Activated CD4-positive, alpha-beta T cell treated with anti-CD3 and anti-CD28 coated beads for 1 hour (primary cell): Measurements from ENCODE around the gene RHOG.

Experiments used
- DNase-seq: peaks from one replicate; pipeline ENCODE4 v3.0.0-alpha.2; 2020

The RHOG gene

DNA sequence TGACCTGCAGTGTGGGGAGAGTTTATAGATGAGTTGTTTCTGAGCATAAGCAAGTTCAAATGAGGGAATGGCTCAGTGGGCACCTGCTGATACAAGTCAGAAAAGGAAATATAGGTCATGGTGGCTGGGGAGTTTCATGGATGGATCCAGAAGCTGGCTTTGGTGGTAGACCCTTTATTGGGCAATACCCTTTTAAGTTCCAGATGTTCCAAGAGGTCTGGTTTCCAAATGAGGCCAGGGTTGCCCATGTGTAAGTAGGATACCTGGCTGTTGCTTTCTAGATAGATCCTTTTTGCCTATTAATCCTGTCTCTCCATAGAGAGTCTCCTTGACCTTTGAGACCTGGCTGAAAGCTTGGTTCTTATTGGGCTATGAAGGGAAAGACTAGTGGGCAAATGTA is 16.9 kb upstream of the RHOG start:
- no peak for DNase-seq

DNA sequence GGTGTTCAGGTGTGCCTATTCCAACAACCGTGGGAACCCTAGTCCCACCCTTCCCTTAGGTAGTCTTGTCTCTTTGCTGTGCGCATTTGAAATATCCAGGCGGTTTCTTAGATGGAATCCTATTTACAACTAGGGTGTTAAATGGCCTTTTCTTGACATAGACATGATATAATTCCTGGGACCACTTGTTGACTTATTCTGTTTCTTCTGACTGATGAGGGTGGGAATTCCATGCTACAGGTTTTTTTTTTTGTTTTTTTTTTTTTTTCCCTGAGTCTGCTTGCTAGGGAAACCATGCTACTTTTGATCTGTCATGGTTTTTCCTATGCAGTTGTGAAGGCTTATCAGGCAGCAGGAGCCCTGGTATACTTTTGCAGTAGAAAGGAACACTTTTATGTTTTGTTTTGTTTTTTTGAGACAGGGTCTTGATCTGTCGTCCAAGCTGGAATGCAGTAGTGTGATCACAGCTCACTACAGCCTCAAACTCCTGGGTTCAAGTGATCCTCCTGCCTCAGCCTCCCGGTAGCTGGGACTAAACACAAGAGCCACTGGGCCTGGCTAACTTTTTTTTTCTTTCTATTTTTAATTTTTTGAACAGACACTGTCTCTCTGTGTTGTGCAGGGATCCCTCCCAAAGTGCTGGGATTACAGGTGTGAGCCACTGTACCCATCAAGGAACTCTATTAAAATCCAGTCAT is 16.2 kb upstream of the RHOG start:
- no peak for DNase-seq

DNA sequence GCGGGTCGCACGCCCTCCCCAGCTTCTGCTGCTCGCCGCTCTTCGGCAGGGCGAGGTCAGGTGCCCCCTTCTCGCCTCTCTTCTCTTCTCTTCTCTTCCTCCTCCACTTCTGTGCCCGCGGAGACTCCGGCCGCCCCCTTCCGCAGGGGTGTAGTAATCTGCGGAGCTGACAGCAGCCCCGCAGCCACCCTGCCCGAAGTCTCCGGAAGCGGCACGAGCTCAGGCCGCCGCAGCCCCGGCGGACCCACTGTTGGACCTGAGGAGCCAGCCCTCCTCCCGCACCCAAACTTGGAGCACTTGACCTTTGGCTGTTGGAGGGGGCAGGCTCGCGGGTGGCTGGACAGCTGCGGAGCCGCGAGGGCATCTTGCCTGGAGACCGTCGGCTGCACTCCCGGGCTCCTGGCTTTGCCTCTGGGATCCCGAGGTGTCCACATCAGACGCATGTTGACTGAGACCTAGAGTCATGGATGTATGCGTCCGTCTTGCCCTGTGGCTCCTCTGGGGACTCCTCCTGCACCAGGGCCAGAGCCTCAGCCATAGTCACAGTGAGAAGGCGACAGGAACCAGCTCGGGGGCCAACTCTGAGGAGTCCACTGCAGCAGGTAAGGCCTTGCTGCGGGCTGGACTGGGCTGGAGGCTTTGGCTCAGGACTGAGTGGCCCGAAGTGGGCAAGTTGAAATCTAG is 15.2 kb upstream of the RHOG start:
- DNase-seq = no peak

DNA sequence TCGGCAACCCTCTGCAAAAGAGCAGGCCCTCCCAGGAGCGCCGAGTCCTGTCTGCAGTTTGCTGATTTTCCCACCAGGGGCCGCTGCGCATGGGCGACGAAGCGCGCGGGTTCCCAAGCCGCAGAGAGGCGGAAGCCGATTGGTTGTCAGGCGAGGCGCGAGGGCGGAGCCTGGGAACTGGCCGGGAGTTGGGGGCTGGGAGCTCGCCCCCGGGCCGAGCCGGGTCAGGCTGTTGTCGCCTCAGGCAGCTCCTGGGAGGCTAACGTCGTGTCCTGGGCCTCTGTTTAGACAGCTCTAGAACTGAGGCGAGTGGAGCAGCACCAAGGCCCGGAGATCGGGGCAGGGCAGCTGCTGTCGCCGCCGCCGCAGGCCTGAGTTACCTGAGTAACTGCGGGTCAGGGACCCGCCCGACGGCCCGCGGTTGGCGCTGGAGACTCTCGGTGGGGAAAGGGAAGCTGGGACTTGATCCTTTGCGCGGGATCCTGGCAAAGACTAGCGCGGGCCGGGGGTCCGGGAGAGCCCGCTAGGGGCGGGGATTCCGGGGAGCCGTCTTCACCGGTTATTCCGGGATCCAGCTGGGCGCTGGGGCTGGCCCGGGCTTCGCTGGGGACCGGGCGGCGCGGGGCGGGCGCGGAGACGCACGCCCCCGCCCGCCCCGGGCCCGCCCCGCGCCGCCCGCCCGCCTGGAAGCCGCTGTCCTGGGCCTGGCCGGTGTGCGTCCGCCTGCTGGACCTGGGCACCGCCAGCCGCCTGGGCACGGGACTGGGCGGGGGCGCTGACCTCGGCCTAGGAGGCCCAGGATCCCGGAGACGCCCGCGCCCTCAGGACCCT is 14.4 kb upstream of the RHOG start, which contains the start of gene STIM1:
Gene STIM1, plus strand, starts transcription at position 688 of the 831 bp plus-strand sequence. CDS start 607 bp downstream, outside the sequence.
- DNase-seq = peak; percentile 96

DNA sequence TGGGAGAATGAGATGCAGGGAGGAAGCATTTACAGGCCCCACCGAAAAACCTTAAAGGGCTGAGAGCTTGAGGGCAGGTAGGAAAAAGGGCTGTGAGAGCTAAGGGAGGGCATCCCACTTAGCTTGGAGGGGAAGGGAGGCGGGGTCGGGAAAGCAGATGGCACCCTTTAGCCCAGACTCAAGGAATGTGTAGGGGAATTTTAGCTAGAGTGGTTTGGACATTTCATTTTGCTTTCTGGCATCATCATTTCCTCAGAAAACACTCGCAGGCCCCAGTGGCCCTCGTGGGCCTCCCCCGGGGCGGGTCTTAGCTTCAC is 13.9 kb upstream of the RHOG start:
- DNase-seq = no peak

DNA sequence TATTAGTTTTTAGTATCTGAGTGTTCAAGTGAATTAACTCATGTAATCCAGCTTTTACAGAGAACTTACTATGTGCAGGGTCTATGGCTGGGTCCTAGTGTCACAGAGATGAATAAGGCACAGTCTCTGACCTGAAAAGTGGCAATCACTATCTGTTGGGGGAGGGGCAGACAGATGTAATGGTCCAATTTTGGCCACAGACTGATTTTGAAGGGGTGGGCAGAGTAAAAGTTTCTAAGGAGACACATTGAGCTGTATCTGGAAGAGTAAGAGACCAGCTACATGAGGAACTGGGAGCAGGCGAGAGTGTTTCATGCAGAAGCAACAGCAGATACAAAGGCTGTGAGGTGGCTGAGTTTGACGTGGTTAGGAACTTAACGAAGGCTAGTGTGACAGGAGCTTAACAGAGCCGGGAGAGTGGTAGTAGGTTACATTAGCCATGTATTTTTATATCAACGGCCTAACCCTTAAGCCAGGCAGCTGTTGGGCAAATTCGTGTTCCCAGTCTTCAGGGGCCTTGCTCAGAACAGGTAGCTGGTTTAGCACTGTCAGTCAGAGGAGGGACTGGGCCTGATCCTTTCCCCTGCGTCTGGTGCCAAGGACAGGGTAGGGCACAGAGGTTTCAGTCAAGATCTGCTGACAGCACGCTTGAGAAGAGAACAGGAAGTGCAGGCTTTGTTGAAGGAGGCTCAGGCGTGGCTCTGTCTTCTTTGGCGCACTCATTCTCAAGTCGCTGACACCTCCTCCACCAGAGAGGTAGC is 13.3 kb upstream of the RHOG start:
- peak; percentile 49 for DNase-seq

DNA sequence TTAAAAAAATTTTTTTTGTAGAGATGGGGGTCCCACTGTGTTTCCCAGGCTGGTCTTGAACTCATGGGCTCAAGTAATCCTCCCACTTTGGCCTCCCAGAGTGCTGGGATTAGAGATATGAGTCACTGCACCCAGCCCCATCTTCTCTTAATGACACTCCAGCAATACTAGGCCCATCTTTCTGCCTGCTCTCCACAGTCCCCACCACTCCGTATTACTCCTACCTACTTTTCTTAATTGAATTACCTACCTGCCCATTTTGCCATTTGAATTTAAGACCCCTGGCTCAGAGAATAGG is 12.7 kb upstream of the RHOG start:
- DNase-seq = no peak

DNA sequence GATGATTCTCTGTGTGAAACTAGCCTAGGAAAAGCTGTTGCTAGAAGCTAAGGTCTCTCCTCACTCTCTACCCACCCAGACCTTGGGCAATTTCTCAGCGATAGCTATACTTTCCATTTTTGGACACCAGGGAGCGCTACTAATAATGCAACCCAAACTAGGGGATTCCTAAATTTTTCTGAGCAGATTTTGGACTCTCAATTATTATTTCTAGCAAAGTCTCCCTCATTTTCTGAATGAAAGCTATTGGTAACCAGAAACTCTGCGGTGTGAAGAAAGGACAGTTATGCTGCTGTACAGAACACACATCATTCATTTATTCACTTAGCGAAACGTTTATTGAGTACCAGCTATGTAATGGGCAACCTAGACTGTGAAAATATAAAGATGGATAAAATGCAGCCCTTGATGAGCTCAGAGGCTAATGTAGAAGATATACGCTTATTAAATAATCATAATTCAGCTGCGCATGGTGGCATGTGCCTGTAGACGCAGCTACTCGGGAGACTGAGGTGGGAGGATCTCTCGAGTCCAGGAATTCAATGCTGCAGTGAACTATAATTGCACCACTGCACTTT is 8.6 kb upstream of the RHOG start:
- DNase-seq = no peak

DNA sequence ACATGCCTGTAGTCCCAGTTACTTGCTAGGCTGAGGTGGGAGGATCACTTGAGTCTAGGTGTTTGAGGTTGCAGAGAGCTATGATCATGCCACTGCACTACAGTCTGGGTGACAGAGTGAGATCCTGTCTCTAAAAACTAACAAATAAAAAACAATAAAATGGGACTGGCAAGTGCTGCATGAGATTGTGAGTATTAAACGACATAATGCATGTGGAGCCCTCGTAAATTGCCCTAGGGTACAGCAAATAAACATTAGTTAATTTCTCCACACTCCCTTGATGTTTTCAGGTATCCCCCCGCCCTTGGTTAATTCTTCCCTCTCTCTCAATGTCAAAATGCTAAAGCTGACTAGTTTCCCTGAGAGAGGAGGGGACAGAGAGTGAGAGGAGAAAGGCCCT is 4.9 kb upstream of the RHOG start:
- DNase-seq = no peak

DNA sequence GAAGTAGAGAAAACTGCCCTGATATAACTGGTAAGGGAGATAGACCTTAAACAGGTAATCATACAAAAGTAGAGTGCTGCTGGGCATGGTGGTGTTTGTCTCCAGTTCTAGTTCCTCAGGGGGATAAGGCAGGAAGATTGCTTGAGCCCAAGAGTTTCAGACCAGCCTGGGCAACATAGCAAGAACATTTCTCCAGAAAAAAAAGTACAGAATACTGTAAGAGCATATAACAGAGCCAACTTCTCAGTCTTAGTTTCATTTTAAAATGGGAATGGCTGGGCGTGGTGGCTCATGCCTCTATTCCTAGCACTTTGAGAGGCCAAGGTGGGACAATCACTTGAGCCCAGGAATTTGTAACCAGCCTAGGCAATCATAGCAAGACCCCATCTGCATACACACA is 4.5 kb upstream of the RHOG start:
- no peak for DNase-seq

DNA sequence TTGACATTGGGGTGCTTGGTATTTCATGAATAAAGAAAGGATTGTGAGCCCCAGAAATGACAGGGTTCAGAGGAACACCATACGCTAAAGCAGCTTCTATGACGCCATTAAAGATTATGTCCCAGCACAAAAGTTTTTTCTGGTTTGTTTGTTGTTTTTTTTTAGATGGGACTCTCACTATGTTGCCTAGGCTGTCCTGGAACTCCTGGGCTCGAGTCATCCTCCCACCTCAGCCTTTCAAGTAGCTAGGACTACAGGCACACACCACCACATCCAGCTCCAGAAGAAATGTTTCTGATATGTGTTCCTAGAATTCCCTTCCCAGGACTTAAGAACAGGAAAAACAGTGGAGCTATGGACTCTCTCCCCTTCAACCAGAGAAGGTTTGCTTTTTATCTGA is 2.6 kb upstream of the RHOG start:
- DNase-seq = no peak

DNA sequence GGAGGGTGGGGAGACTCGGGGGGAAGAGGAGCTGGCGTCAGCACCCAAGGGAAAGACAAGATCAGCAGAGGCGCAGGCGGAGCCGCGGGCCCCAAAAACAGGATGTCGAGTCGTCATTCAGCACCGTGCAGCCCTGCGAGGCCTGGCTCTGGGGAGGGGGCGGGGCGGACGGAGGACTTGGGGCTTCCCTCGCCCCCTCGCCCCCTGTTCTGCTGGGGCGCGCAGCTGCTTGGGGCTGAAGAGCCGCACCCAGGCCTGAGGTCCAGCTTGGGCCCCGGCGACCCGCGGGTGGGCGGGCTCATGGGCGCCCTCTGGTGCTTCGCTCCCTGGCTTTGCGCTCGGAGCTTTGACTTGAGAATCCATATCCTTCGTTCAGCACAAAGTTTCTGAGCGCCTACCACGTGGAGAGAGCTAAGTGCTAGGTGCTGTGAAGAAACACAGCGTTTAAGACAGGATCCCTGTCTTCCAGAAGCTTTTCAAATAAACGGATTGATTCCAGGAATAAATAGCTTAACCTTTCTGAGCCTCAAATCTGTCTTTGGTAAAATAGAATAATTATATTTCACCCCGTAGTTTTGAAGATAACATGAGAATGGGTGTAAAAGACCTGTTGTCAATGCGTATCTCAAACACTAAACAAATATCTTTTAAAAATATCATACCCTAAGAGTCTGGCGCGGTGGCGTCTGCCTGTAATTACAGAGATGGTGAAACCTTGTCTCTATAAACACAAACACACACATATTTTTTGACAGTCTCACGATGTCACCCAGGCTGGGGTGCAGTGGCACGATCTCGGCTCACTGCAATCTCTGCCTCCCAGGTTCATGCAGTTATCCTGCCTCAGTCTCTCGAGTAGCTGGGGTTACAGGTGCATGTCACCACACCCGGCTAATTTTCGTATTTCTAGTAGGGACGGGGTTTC is 929 bp upstream of the RHOG start:
- DNase-seq = peak; percentile 89

DNA sequence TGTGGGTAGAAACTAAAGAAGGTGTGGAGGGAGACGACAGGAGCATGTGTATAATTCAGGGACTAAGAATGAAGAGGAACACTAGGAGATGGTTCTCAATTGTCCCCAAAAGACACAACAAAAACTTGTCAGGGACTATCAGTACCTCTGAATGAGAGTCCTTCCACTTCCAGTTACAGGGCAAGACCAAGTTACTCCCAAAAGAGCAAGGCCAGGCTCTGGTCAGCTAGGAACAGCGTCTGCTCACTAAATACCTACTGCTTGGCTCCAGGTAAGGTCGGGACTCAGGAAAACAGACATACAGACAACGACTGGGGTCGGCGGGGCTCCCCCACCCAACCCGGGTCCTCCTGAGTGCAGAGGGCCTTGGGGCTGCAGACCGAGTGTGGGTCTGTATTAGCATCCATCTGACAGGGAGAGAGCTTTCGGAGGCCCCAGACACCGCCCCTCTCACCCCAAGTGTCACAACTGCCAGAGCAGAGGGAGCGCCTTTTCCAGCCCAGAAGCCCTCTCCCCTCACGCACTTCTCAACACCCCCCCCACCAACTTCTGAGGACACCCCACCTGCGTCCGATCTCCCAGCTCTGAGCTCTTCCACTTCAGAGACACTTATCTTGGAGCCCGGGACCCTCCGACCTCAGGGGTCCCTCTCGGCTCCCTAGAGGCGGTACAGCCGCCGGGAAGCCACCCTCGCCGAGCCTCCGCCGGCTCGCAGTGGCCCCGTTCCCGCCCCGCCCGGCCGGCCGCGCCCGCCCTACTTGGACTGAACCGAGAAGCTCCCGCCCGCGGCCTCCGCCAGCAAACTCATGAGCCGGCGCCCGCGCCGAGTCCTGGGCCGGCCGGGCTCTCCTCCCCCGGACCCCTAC is 522 bp downstream of the RHOG start:
- DNase-seq = no peak

DNA sequence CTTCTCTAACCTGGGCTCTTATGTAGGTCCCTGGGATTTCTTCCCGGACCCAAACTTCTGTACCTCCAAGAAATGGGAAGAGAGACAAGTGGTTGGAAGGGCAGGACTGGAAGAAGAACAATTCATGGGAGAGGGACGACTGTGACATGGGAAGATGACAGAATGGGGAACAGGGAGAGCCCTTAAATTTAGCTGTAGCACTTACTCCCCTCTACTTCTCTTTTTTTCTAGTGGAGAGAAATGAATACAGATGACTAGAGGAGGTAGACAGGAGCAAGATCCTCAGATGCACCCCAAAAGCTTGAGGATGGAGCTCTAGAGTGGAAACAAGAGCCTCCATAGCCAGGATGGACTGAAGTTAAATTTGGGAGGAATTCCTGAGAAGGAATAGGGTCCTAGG is 2.3 kb downstream of the RHOG start:
- DNase-seq = no peak

DNA sequence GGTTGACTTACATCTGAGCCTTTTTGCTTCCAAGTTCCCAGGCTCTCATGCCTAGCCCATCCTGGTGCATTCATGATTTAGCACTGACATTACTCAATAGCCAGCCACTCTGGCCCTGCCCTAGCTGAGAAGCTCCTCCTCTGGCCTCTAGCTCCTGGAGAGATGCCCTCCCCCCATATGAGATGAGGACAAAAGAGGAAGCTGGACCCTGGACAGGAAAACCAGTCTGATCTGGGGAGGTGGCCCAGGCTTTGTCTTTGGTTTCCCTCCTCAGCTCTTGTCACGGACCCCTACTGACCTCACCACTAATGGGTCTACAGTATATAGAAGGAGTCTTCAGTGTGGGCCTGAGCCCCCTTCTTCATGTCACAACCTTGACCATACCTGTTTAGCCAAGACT is 3.0 kb downstream of the RHOG start:
- DNase-seq = no peak

DNA sequence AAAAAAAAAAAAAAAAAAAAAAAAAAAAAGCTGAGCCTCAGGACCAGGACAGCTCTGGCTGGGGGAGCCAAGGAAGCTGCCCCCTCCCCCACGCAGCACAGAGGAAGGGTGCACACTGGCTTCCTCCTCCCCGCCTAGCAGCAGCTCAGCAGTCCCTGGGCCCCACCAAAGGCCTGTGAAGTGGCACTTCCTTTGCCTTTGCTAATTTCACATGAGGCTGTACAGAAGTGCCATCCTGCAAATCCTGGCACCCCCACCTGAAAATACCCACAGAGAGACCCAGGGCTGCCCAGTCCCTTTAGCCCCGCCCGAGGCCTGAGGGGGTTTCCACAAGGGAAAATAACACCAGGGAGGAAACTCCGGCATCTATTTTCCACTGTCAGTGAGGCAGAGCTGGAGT is 3.9 kb downstream of the RHOG start:
- peak; percentile 41 for DNase-seq

DNA sequence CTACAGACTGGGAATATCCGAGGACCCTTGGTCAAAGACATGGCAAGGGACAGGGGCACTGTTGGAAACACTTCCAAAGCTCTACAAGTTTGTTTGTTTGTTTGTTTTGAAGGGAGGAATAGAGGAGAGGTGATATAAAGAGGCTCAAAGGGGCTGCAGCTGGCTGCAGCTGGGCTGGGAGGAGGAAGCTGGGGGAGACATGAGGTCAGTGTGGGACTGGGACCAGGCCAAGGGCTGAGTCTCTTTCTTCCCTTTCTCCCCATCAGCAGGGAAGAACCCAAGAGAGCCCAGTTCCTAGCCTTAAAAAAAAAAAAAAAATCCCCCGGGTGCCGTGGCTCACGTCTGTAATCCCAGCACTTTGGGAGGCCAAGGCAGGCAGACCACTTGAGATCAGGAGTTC is 5.0 kb downstream of the RHOG start:
- DNase-seq = no peak

DNA sequence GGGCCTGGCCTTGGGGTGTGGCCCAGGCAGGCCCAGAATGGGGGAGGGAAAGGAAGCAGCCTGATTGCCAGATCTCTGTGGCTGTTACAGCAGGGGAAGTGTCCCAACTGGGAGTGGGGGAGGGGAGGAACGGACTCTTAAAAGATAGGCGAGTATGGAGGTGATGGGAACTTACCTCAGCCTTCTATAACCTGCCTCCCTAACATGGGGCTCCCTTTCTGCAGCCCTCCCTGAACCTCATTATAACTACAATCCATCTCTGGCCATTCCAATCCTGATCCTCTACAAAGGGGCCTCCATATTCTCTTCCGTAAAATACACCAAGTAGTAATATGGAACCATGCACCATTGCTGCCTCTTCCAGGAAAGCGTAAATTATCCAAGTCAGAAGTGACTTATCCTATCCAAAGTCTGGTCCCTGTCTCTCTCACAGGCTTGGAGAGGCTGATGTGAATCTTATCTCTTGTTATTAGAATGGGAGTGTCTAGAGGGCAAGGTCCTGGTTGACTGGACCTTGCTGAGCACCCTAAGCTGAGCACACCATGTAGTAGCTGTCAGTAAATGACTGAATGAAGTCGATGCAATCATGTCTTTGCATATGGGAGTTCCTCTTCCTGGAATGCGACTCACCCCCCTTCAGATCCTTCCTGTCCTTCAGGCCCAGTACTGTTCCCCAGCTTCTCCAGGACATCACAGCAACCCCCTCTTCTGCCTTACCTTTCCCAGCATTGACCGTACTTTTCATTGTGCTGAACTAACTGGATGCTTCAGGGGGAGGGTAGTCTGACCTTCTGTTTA is 5.9 kb downstream of the RHOG start:
- no peak for DNase-seq

DNA sequence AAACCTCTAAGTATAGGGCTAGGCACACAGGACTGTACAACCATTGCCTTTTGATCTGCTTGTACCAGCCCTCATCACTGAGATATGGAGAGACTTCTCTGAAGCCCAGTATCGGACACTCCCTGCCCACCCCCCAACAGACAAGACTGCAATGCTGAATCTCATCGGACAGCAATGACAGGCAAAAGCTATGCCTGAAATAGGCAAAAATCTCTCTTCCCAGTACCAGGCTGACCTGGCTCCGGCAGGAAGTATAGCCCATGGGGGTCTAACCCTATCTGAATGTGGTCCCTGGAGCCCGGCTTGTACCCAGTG is 6.5 kb downstream of the RHOG start:
- no peak for DNase-seq

DNA sequence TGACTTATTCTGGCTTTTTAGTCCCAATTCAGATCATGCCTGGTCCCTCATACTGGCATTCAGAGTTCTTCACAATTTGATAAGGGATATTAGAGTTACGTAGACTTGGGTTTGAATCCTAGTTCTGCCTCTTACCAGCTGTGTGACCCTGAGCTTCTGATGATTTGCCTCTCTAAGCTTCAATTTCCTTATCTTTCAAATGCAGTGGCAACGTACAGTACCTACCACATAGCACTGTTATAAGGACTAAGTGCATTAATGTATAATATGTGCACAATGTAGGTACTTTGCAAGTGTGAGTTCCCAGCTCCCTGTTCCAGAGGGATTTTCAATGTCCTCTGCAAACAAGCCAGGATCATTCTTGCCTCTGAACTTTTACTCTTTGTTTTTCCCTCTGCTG is 7.3 kb downstream of the RHOG start:
- DNase-seq = no peak
